DMS53 treated with DMSO at 0.1 percent for 48 hours (cell line): ENCODE results near the gene RSPH1.

Source experiments
- DNase-seq: peaks from one replicate; lab custom pipeline; 2025; ENCODE audit not compliant: unreplicated experiment; lab: John Stamatoyannopoulos, UW

Gene RSPH1

DNA sequence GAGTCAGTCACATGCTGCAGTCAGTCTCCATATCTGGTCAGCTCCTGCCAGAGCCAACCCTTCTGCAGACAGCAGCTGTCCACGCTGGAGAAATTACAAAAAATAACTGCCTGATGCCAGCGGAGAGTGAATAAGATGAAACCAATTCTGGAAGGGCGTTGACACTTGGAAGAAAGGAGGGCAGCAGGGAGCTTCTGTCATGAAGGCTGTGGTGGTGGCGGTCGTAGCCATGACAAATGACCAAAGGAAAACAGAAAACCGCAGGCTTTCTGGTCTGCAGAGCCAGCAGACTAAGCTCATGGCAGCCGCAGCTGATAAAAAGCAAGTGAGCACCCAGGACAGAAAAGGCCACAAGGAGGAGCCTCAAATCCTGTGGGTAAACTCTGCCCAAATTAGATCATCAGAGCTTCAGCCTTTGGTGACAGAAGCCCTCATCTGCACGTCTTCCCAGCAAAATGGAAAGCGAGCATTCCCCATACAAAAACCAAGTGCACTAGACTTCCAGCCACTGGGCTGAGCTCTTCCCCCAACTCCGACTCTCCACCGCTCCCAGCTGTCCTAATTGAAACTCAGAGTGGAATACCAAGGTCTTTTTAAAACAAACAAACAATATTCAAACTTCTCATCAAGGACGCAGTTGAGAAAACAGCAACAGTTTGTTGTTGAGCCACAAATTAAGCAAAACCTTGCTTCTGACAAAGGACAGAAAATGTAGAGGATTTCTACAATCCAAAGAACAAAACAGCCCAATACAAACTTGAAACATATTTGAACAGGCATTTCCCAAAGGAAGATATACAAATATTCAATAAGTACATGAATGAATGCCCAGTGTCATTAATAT, 28.7 kb downstream of the RSPH1 start:
- DNase-seq, result no peak

DNA sequence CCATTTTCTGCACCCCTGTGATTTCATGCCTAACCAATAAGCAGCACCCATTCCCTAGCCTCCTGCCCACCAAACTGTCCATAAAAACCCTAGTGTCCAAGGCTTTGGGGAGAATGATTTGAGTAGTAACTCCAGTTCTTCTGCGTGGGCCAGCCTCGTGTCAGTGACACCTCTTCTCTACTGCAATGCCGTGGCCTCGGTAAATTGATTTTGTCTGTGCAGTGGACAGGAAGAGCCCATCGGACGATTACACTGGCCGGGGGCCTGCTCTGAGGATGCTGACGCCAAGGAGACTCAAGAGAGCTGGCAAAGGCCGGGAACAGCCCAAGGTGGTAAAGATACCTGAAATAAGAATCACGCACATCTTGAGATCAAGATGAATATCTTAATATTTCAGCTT, 29.3 kb downstream of the RSPH1 start:
- no peak for DNase-seq

DNA sequence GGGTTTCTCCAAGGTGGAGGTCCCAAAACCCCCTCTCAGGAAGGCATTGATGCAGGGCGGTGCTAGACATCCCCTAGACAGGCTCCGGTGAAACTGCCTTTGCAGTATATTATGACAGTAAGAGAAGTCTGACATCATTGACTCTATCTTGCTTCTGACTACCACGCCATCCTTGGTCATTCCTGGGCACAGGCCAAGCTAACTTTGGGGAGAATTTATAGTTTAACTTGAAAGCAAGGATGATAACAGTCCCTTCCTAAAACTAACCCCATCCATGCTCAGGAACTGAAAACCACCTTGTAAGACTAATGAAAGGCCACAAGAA, 30.3 kb downstream of the RSPH1 start:
- no peak for DNase-seq

DNA sequence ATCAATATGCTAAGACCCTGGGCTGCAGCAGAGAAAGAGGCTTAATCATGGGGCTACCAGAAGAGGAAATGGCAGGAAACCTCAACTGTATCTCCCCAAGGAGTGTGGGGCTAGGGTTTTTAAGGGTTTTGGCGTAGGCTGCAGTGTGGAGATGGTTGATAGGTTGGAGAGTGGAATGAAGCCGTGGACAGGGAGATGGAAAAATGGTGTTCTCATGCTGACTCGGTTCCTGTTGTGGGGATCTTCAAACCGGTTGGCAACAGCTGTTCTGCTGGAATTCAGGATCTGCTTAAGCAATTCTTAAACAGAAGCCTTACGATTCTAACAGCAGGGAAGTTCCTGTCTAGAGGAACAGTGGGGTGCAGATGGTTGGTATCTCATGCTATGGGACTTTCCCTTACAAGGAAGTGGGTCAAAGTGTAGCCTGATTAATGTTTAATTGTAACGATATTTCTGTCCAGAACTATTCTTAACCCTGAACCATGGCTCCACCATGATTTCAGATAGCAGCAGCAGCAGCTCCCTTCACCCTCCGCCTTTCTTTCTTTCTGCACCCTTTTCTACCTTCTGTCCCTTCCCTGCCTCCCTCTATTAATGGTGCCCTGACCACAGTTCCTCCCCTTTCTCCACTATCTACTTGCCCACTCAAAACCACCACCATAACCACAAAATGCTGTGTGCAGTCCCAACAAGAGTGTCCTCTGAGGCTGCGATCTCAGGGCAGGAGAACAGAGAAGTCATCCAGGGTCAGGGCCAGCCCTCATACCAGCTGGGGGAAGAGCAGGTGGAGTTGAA, 30.8 kb downstream of the RSPH1 start:
- DNase-seq, result no peak

DNA sequence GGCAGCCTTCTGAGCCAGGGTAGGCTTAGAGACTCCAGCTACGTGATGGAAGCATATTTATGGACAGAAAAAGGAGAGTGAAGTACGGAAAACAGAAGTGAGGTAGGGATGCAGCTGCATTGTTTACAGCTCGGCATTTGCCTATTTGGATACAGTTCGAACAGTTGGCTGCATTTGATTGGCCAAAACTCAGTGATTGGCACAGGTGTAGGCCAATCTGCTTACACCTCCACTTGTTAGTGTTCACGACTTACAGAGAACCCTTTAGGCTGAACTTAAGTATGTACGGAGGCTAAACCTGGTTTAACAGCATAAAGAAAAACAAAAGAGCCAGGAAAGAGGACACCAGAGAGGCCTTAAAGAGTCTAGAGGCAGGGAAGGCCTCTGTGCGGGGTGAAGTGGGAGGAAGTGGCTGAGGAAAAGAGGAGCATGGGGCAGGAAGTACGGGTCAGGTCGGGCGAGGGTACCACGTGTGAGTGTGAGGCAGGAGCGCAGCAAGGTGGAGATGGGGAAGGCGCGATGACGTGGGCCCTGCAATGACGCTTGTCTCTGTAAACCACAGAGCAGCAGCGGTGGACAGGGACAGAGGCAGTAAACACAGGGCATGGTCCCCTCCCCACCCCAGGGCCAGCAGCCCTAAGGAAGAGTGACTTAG, 32.0 kb downstream of the RSPH1 start:
- no peak for DNase-seq

DNA sequence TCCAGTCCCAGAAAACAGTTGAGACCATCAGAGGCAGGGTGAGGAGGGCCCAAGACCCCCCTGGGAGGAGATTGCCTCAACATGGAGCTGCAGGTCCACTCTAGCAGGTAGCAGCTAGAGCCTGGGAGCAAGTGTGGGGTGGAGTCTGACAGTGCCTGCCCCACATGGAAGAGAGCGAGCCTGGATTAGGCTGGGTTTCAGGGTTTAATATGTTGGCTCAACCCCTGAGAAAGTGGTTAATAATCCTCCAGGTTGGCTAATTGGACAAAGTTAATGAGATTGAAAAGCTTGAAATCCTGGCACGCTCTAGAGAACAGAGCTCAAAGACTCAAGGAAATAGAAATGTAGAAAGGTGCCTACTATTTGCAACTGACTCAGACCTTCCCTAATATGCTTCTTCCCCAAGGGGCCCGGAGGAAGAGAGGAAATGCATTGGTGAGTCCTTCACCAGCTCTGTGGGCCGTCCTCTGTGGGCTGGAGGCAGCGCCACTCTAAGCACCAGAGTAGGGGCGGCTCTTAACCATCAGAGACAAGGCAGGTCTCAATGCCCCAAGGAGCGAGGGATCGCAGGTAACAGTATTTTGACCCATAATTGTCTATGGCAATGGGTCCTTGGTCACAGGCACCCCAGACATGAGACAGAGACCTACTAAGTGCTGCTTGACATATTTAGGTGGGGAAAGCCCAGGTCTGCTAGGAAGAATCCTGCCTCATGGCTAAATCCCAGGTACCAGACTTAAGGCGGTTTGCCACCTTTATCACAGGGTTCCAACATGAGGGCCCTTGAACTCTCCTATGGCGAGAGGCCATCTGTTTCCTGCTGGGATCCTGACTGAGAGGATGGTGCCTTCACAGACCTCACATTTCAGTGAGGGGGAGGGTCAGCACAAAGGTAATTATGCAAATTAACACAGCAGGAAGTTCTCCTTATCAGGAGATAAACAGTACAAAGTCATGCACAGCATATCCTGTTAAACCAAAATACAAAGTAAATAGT, 33.8 kb downstream of the RSPH1 start:
- DNase-seq, result peak; percentile 15

DNA sequence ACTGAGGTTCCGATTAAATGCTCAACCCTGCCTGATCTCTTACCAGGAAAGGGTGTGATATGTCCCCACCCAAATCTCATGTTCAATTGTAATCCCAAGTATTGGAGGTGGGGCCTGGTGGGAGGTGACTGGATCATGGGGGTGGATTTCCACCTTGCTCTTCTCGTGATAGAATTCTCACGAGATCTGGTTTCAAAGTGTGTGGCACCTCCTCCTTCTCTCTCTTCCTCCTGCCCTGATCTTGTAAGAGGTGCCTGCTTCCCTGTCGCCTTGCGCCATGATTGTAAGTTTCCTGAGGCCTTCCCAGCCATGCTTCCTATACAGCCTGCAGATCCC, 34.9 kb downstream of the RSPH1 start:
- DNase-seq, result peak; percentile 49

DNA sequence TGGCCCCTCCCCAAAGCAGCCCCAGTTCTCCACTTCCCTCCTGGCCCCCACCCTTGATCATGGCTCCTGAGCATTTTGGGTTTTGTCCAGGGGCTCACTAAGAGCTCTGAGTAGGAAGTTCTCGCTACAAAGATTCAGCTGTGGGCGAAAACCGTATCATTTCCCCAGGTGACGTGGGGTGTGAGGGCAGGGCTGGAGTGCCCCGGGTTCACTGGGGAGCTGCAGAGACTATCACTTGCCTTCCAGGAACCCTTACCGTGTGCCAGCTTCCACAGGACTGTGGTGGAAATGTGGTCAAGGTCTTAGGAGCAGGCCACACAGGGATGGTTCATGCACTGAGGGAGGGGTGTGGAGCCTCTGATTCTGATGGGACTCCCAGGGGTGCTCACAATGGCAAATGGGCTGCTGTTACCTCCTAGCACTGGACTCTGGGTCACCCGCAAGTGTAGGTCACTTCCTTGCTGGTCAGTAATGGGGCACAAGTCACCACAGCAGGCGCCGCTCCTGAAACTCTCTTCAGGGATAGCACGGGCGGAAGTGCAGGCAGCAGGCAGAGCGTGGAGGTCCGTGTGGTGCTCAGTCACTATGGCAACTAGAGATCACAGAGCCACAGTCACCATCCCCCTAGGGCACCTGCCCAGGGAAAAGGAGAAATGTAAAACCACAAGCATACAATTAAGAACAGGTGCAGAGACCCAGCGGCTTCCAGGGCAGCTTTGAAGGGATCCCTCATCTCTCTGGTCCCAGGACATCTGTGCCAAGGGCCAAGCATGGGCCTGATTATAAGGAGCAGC, 35.4 kb downstream of the RSPH1 start:
- DNase-seq, result peak; percentile 79

DNA sequence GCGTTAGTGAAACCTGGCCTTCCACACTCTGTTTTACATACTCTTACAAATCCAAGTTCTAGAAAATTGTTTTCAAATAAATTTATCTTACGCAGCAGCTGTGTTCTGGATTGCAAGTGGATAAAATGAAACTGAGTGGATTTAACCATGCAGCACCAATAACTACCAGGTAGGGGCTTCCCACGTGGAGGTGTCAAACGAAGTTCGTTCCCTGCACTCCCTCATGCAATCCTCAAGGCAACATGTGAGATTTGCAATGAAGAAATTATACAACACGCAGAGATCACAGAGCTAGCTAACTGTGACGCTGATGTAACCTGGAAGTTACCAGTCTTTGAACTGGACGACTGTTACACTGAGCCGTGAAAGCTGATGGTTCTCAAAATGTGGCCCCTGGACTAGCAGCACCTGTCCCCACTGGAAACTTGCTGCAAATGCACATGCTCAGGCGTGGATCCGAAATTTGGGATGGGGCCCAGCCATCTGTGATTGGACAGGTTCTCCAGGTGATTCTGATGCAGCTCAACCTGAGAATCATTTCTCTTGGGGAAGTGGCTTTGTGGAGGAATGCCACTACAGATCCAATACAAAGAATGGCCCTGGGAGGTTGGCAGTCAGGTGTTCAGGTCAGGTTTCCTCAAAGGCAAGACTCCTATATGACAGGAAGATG, 36.3 kb downstream of the RSPH1 start:
- no peak for DNase-seq

DNA sequence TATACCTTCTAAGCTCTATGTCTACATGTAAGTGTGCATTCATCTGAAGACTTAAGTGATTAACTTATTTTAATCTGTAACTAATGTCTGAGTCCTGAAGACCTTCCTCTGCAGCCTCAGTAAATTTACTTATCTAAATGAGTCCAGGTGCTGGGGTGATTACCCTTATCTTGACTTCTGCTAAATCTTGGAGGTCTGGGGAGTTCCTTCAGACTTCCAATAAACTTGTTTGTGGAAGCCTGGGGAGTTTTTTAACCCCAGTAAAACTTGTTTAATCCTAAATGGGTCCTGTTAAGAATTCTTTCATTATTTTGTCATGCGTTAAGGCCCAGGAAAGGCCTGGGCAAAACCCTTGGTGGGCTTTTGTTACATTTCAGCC, 37.0 kb downstream of the RSPH1 start:
- DNase-seq, result no peak

DNA sequence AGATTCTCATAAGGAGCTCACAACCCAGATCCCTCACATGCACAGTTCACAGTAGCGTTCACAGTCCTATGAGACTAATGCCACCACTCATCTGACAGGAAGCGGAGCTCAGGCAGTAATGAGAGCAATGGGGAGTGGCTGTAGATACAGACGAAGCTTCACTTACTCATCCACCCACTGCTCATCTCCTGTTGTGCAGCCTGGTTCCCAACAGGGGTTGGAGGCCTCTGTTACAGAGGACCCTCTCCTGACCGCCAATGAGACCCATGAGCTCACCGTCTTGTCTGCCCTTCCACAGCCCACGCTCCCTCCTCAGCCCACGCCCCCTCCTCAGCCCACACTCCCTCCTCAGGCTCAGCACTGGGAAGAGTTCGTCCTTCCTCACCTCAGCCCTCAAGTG, 39.6 kb downstream of the RSPH1 start:
- DNase-seq, result no peak

DNA sequence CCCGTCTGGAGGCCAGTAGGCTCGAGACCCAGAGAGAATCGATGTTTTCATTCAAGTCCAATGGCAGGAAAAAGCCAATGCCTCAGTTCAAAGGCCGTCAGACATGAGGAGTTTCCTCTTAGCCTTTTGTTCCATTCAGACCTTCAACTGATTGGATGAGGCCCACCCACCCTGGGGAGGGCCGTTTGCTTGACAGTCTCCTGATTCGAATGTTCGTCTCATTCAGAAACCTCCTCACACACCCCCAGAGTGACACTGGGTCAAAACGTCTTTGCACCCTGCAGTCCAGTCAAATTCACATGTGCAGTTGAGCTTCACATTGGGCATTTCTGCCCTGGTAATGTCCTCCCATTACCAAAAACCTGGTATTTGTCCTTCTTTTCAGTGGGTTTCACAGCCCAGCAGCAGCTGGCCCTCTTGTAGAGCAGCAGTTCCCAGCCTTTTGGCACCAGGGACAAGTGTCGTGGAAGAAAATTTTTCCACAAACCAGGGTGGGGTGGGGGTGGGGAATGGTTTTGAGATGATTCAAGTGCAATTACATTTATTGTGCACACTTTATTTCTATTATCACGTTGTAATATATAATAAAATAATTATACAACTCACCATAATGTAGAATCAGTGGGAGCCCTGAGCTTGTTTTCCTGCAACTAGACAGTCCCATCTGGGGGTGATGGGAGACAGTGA, 40.1 kb downstream of the RSPH1 start:
- no peak for DNase-seq

DNA sequence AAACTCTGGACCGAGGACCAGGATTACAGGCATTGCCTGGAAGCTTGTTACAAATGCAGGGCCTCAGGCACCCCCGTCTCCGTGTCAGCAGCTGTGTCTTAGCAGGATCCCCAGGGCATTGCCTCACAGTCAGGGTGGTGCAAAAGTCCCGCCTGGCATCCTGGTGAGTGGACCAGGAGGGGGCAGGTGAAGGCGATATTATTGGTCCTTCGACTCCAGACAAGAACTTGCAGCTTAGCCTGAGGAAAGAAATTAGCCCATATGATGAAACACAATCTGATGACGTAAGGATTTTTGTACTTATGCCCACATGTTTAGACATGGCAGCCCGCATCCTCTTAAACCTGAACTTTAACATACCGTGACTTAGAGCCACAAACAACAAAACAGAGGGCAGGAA, 40.8 kb downstream of the RSPH1 start:
- DNase-seq, result no peak

DNA sequence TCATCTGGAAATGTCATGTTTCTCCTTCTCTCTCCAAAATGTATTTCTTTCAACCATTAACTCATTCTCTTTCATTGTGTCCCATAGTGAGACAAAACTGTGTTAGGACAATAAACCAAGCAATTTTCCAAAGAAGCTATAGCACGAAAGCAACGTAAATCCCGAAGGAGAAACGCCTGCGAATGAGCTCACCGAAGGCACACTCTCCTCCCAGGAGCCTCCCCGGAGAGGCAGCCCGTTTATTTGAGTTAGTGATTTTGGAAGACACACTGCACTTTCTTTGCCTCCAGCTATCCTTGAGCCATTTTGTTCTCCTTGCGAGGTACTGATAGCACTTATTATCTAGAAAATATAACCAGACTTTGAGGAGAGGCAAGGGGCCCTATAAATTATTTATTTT, 41.2 kb downstream of the RSPH1 start:
- no peak for DNase-seq

DNA sequence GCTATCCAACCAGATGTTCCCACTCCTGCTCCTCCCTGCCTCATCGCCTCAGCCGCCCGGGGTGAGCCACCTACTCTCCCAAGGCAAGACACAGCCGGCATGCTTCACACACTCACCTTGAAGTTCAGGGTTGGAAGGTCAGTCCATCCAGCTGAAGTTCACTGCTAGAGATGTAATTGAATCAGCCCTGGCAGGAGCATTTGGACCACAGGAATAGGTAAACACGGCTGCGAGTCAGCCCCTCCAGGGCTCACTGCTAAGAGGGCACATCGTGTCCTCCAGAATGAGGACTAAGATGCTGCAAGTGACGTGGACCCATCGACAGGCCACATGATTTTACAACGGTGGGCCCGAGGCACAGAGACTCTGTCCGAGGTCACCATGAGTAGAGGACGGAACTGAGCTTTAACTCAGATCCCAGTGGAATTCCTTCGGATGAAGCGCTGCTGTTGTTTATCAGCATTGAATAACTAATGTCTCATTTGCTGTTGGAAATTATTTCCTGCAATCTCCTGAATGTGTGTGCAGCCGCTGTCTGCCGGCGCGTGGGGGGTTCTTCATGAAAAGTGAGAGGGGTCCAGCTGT, 41.9 kb downstream of the RSPH1 start:
- DNase-seq, result no peak

DNA sequence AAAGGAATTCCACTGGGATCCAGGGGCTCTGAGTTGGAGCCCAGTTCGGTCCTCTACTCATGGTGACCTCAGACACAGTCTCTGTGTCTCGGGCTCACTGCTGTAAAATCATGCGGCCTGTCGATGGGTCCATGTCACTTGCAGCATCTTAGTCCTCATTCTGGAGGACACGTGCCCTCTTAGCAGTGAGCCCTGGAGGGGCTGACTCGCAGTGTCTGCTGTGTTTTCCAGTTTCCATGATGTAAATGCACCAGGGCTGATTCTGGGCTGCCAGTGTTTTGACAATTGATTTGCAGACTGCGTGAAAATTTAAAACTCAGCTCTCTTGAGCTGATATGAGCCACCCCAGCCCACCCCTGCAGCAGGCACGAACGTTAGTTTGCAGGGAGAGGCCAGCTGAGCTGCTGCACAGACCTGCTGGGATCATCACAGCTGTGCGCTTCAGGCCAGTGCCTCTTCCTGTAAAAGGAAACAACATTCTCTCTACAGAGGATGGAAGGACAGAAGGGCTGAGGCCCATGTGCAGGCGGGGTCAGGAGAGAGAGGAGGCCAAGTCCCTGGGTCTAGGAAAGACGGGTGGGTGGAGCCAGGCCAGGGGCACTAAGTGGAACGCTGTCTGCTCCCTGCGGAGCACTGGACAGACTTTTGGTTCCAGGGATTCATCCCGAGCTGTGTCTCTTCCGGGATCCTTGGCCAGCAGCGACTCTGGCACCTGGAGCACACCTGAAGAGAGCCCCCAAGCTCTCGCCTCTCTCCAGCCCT, 42.6 kb downstream of the RSPH1 start:
- no peak for DNase-seq

DNA sequence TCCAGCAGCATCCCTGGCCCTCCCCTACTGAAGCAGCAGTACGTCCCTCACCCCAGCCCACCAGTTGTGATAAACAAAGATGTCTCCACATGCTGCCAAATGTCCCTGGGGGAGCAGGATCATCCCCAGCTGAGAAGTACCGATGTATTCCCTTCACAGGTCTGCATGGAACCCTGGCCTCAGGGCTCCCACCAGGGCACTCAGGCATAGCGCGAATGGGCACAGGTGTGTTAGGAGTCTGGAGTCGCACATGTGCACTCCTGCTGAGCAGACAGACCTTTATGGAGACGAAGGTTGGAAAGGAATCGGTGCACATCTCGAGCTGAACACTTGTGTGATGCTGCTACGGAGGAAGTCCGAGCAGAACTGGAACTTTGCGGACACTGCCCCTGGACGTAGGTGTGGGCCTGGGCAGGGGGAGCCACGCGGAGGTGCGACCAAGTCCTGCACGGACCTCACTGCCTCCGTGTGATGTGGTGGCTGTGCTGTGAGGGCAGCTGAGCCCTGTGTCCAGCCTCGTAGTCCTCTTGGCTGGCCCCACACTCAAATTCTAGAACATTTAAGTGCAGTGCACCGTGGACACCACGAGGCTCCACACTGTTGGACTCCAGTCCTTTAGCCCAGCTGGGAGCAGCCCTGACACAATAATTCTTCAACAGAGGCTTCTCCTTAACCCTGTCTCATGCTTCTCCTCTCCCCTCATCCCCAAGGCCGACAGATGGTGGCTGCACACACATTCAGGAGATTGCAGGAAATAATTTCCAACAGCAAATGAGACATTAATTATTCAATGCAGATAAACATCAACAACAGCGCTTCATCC, 43.4 kb downstream of the RSPH1 start:
- DNase-seq, result no peak
